Neural progenitor cell (in vitro differentiated cells): ENCODE results near the gene RAD51B.

Experiments used
- CTCF ChIP-seq: fragments of 200-600 bp; sonication (generic); IDR thresholded peaks from 2 replicates; pipeline ENCODE4 v1.5.1; 2017; ENCODE audit warnings: antibody characterized with exemption, mild to moderate bottlenecking
- EZH2 ChIP-seq: fragments of 200-600 bp; sonication (generic); IDR thresholded peaks from 2 replicates; pipeline ENCODE4 v1.6.1; 2017; ENCODE audit warnings: antibody characterized with exemption, mild to moderate bottlenecking, moderate library complexity
- EZH2phosphoT487 ChIP-seq: fragments of 200-600 bp; sonication (generic); IDR thresholded peaks from 2 replicates; pipeline ENCODE4 v1.6.1; 2017; ENCODE audit warnings: antibody characterized with exemption

- no peak for TF ChIP-seq CTCF
- no peak for TF ChIP-seq EZH2
- no peak for TF ChIP-seq EZH2phosphoT487
These were observed 804.2 kb downstream of the RAD51B start for GRCh38 chr14:68623826-68624225.
